ENCODE results near the gene FAF2.

GRCh38 chr5:176418251-176418650, 29.9 kb upstream of the FAF2 start:
- no peak for TF ChIP-seq CTCF (IDR thresholded peaks at IDR 0.05)
- TF ChIP-seq POLR2AphosphoS5 (IDR thresholded peaks at IDR 0.05) = no peak

All from gastroesophageal sphincter (tissue), 3 donors.